Lower leg skin (tissue), 3 donors: ENCODE results near the gene NR3C2.

ENCODE experiments used
- POLR2A ChIP-seq, 2 donors: fragments of 450-650 bp; IDR thresholded peaks; one replicate each; pipeline ENCODE4 v1.6.1; 2016 to 2017; ENCODE audit warnings: antibody characterized with exemption in 2 of 2, mild to moderate bottlenecking in 1 of 2, moderate library complexity in 1 of 2
- TF ChIP-seq, protein P1 (sequence below), 3 donors: fragments of 450-650 bp; IDR thresholded peaks; one replicate each; pipeline ENCODE4 v1.5.1; 2016; ENCODE audit warnings: antibody characterized with exemption in 3 of 3, mild to moderate bottlenecking in 3 of 3, moderate library complexity in 2 of 3

DNA sequence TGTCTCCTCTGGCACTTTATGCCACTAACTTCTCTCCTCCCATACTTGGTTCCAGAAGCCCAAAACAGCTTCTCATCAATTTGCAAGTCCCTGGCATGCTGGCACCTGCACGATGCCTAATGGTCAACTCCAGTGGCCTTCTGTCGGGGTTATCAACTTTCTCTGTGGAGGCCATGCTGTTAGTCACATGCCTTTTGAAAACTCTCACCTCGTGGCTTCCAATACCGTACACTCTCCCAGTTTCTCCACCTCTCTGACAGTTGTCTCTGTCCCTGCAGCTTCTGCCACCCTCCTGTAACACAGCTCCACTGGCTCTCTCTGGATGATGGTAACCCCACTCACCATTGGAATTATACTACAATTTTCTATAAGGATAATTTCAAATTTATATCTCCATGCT, 324.0 kb downstream of the NR3C2 start:
- TF ChIP-seq, protein P1, sequence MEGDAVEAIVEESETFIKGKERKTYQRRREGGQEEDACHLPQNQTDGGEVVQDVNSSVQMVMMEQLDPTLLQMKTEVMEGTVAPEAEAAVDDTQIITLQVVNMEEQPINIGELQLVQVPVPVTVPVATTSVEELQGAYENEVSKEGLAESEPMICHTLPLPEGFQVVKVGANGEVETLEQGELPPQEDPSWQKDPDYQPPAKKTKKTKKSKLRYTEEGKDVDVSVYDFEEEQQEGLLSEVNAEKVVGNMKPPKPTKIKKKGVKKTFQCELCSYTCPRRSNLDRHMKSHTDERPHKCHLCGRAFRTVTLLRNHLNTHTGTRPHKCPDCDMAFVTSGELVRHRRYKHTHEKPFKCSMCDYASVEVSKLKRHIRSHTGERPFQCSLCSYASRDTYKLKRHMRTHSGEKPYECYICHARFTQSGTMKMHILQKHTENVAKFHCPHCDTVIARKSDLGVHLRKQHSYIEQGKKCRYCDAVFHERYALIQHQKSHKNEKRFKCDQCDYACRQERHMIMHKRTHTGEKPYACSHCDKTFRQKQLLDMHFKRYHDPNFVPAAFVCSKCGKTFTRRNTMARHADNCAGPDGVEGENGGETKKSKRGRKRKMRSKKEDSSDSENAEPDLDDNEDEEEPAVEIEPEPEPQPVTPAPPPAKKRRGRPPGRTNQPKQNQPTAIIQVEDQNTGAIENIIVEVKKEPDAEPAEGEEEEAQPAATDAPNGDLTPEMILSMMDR (IDR thresholded peaks at IDR 0.05): no peak
- TF ChIP-seq POLR2A (IDR thresholded peaks at IDR 0.05): no peak
